Measurements from ENCODE around the gene TSPAN3.

DNA sequence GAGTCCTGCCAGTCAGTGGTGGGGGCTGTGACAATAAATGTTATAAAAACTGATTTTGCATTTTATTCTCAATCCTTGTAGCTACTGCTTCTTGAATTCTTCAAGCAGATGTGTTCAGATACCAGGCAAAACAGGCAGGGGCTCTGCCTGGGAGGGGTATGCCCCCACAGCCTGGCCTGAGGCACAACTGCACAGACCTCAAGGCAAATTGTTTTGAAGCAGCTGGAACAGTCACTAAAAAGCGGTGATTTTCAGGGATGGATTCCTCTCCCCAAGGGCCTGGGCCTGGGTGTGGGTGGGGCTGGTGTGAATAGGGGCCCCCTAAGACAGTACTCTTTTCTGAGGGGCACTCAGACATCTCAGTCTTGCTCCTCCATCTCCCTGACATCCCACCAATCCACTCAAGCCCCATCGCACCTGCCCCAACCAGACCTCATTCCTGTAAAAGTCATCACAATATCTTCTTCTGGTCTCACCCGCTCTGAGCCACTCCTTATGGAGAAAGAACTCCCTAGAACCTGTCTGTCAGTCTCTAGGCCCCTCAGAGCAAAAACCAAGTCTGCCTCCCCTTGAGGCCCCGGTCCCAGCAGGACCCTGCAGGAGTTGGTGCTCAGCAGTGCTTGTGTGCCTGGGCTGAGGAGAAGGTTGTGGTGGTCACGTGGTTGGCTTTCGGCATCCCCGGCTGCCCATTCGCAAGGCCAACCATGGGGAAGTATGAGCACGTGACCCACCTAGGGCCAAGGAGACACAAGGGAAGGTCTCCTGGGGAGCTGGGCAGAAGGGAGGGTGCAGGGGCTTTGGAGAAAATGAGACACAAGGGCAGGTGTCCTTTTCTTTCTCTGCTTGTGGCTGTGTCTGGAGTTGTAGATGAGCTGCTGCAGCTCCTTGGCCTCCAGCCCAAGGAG is 78.9 kb downstream of the TSPAN3 start:
- TF ChIP-seq CTCF (IDR thresholded peaks at IDR 0.05) (no peak), POLR2A (IDR thresholded peaks at IDR 0.05) (no peak)
